ENCODE data around the gene HSDL1.

HSDL1 gene

DNA sequence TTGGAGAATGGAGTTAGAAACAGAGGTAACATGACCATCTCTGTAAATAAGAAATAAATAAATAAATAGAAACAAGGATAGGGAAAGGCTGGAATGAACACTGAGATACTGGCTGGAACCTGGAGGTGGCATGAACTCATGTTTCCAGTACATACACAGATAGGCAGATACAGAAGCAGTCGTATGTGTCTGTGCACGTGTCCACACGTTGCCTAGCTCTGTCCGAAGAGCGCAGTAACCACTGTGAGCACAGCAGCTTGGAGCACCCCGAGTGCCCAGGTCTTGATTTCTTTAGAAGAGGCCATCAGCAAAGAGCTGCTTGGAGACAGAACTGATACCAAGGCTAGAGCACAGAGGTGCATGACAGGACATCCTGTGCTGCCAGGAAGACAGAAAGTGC, 65.3 kb downstream of the HSDL1 start:
- DNase-seq = no peak

DNA sequence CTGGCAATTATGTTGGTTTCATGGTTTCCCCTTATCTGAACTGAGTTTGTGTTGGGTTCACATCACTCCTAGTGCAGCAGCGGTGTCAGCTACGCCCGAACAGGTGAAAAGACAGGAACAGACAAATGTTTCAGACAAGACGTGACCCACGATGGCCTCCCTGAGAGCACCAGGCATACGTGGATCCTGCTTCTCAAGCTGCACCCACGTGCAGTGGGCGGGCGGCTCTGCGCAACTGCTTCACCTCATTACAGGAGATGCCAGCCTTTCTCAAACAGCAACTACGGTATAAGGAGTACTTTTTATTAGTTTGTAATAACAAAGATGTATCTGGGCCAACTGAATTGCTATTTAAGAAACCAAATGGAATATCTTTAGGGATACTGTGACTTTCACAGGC, 69.6 kb downstream of the HSDL1 start:
- DNase-seq = no peak

DNA sequence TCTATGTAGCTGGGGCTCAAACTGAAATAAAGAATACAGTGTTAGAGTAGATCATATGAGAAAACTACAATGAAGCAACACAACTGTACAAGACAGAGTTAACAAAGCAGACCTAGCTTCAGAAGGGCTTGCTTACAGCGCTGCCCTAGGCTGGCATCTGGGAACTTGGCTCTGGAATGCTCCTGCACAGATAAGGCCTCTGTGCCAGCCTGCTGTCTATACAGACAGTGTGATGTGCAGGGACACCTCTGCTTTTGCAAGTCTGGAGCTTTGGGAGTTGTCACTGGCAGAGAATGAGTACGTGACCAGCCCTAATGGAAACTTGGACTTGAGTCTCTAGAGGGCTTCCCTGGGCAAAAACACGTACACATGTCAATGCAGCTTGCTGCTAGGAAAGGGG, 70.3 kb downstream of the HSDL1 start:
- DNase-seq = no peak

Data from NCI-H774 (cell line).